CD4-positive, alpha-beta T cell treated with Interleukin-21 for 1 hour (primary cell): Measurements from ENCODE around the gene HAND1.
A peak's percentile ranks its signal among the peaks of the same experiment; 100 is the strongest.

Experiments used
- DNase-seq: peaks from one replicate; pipeline ENCODE4 v3.0.0-alpha.2; 2020

The HAND1 gene

GRCh38 chr5:154449786-154450185, 28.2 kb downstream of the HAND1 start:
- no peak for DNase-seq

- DNase-seq = peak; percentile 21
Observed at GRCh38 chr5:154447089-154447725, 30.8 kb downstream of the HAND1 start.

GRCh38 chr5:154446195-154447088, 31.6 kb downstream of the HAND1 start:
- DNase-seq = peak; percentile 30

GRCh38 chr5:154445422-154446194, 32.4 kb downstream of the HAND1 start, which contains the start of gene SAP30L:
TSS of gene SAP30L (plus strand) at chr5:154445997. CDS start at chr5:154446605, 608 bp downstream.
- DNase-seq = peak; percentile 96

GRCh38 chr5:154444556-154445421, 33.2 kb downstream of the HAND1 start:
- DNase-seq = peak; percentile 3

GRCh38 chr5:154442801-154443200, 35.2 kb downstream of the HAND1 start:
- no peak for DNase-seq

- no peak for DNase-seq
Observed at GRCh38 chr5:154440540-154440939, 37.5 kb downstream of the HAND1 start.

- no peak for DNase-seq
Observed at GRCh38 chr5:154437281-154437965, 40.6 kb downstream of the HAND1 start.

- DNase-seq = no peak
Observed at GRCh38 chr5:154435226-154435625, 42.8 kb downstream of the HAND1 start.

GRCh38 chr5:154430961-154431630, 46.9 kb downstream of the HAND1 start:
- no peak for DNase-seq

GRCh38 chr5:154430466-154430865, 47.6 kb downstream of the HAND1 start:
- no peak for DNase-seq

- no peak for DNase-seq
Observed at GRCh38 chr5:154429341-154429740, 48.7 kb downstream of the HAND1 start.

GRCh38 chr5:154428208-154428607, 49.8 kb downstream of the HAND1 start:
- no peak for DNase-seq
